ENCODE results near the gene PRR14L. TPM values are rescaled to one million over a fixed set of nuclear protein-coding genes. Genes with fewer than 3 reads are reported as not detected.
A peak's percentile ranks its signal among the peaks of the same experiment; 100 is the strongest.
"Not testable (repeated sequence)": the region's sequence is repeated elsewhere in the genome, so short reads cannot be mapped to it uniquely, and the experiment has no call there.

Gene PRR14L
- polyA plus RNA-seq (2013, experiment 1 of 2): 20.1 TPM
- polyA plus RNA-seq (2013, experiment 2 of 2): 21.0 TPM

GRCh38 chr22:31749636-31750364, at the start of gene PRR14L:
PRR14L (minus strand) TSS chr22:31750132; CDS start chr22:31738860, 11,272 bp downstream.
- Histone ChIP-seq H3K4me1 (ENCODE audit: insufficient read depth, low read length) (peaks cover 28% of the 10 kb centered on the region), H3K36me3 (ENCODE audit: insufficient read depth, low read length) (peaks cover 7% of the 10 kb centered on the region), H3K9me3 (ENCODE audit: insufficient read depth, low read depth, low read length) (no peaks in the 10 kb centered on the region), H3K4me3 (ENCODE audit: low read length) (peak within 1 kb of the TSS; percentile 90), H3K27me3 (ENCODE audit: insufficient read depth, low read length) (no peaks in the 10 kb centered on the region), H3K27ac (ENCODE audit: low read depth, low read length) (peak within 1 kb of the TSS; percentile 98), H3K9ac (ENCODE audit: low read depth, low read length) (peak within 1 kb of the TSS; percentile 97)
- WGBS: under 1% methylated on average over 62 of the region's 62 CpGs

DNA sequence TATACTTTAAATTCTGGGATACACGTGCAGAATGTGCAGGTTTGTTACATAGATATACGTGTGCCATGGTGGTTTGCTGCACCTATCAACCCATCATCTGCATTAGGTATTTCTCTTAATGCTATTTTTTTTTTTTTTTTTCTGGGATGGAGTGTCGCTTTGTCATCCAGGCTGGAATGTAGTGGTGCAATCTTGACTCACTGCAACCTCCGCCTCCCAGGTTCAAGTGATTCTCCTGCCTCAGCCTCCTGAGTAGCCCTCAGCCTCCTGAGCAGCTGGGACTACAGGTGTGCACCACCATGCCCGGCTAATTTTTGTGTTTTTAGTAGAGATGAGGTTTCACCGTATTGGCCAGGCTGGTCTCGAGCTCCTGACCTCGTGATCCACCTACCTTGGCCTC, 49.4 kb upstream of the PRR14L start:
- H3K9me3 ChIP-seq (ENCODE audit: insufficient read depth, low read depth, low read length); H3K4me3 ChIP-seq (ENCODE audit: low read length); H3K9ac ChIP-seq (ENCODE audit: low read depth, low read length); H3K4me1 ChIP-seq (ENCODE audit: insufficient read depth, low read length); H3K27me3 ChIP-seq (ENCODE audit: insufficient read depth, low read length); H3K27ac ChIP-seq (ENCODE audit: low read depth, low read length): not testable (repeated sequence)
- WGBS: 97% methylated on average over 6 of the region's 8 CpGs
- peaks cover 66% of the 10 kb centered on the region for H3K36me3 ChIP-seq (ENCODE audit: insufficient read depth, low read length)

DNA sequence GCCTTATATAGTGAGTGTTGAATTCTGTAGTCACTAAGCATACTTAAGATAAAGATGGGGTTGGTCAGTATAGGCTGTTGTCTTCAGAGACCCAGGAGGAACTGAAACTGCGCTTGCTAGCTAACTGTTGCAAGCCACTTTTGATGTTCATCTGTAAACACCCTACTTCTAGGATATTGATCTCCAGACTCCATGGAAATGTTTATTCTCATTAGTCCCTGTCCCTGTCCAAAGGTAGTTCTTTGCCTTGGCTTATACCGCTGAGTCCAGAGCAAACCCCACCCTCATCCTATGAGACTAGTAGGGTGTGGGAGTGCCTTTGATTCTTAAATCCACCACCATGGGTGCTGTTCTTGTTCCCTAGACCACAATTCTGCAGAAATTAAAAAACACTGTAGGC, 40.3 kb upstream of the PRR14L start:
- Histone ChIP-seq H3K4me3 (ENCODE audit: low read length) (no peak overlapping the region), H3K9ac (ENCODE audit: low read depth, low read length) (no peak overlapping the region), H3K4me1 (ENCODE audit: insufficient read depth, low read length) (no peaks in the 10 kb centered on the region), H3K9me3 (ENCODE audit: insufficient read depth, low read depth, low read length) (no peaks in the 10 kb centered on the region), H3K27me3 (ENCODE audit: insufficient read depth, low read length) (no peaks in the 10 kb centered on the region), H3K36me3 (ENCODE audit: insufficient read depth, low read length) (peaks cover 43% of the 10 kb centered on the region), H3K27ac (ENCODE audit: low read depth, low read length) (no peak overlapping the region)
- 100% methylated on average over 1 of the region's 2 CpGs for WGBS

- no peak overlapping the region for H3K9ac ChIP-seq (ENCODE audit: low read depth, low read length)
- H3K4me1 ChIP-seq (ENCODE audit: insufficient read depth, low read length): no peaks in the 10 kb centered on the region
- H3K27me3 ChIP-seq (ENCODE audit: insufficient read depth, low read length): no peaks in the 10 kb centered on the region
- 96% methylated on average over 3 of the region's 3 CpGs for WGBS
- no peak overlapping the region for H3K27ac ChIP-seq (ENCODE audit: low read depth, low read length)
- H3K36me3 ChIP-seq (ENCODE audit: insufficient read depth, low read length): peaks cover 46% of the 10 kb centered on the region
- H3K9me3 ChIP-seq (ENCODE audit: insufficient read depth, low read depth, low read length): no peaks in the 10 kb centered on the region
- no peak overlapping the region for H3K4me3 ChIP-seq (ENCODE audit: low read length)
Measured at GRCh38 chr22:31789803-31790202, 39.9 kb upstream of the PRR14L start.

DNA sequence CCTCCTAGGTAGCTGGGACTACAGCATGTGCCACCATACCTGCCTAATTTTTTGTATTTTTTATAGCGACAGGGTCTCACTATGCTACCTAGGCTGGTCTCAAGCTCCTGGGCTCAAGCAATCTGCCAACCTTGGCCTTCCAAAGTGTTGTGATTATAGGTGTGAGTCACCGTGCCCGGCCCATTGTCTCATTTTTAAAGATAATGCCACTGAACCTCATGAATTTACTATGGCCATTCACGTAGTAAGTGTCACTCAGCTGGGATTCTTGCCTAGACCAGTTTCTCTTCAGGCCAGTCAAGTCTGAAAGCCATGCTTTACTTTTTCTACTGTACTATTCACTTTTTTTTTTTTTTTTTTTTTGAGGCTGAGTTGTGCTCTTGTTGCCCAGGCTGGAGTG, 26.3 kb upstream of the PRR14L start:
- H3K4me3 ChIP-seq (ENCODE audit: low read length): no peak overlapping the region
- peaks cover 44% of the 10 kb centered on the region for H3K36me3 ChIP-seq (ENCODE audit: insufficient read depth, low read length)
- no peaks in the 10 kb centered on the region for H3K9me3 ChIP-seq (ENCODE audit: insufficient read depth, low read depth, low read length)
- H3K4me1 ChIP-seq (ENCODE audit: insufficient read depth, low read length): no peaks in the 10 kb centered on the region
- H3K9ac ChIP-seq (ENCODE audit: low read depth, low read length): no peak overlapping the region
- no peak overlapping the region for H3K27ac ChIP-seq (ENCODE audit: low read depth, low read length)
- 95% methylated on average over 4 of the region's 4 CpGs for WGBS
- H3K27me3 ChIP-seq (ENCODE audit: insufficient read depth, low read length): no peaks in the 10 kb centered on the region

DNA sequence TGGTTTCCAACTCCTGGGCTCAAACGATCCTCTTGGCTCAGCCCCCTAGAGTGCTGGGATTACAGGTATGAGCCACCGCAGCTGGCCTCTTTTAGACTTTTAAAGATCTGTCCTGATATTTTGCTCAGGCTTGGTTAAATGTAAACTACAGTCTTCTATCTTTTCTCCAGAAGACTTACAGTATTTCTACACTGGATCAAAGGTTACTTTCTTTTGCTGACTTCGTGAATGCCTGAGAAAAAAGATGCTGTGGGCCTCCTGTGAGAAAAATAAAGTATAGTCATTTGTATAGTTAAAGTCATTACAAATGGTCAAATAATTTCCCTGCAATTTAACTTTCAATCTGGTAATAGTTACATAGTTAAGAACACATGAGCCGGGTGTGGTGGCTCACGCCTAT, 23.5 kb upstream of the PRR14L start:
- H3K36me3 ChIP-seq (ENCODE audit: insufficient read depth, low read length): peaks cover 42% of the 10 kb centered on the region
- 99% methylated on average over 4 of the region's 5 CpGs for WGBS
- H3K9me3 ChIP-seq (ENCODE audit: insufficient read depth, low read depth, low read length): no peaks in the 10 kb centered on the region
- H3K27me3 ChIP-seq (ENCODE audit: insufficient read depth, low read length): no peaks in the 10 kb centered on the region
- H3K4me1 ChIP-seq (ENCODE audit: insufficient read depth, low read length): no peaks in the 10 kb centered on the region
- no peak overlapping the region for H3K9ac ChIP-seq (ENCODE audit: low read depth, low read length)
- no peak overlapping the region for H3K4me3 ChIP-seq (ENCODE audit: low read length)
- no peak overlapping the region for H3K27ac ChIP-seq (ENCODE audit: low read depth, low read length)

- WGBS: 90% methylated on average over 4 of the region's 4 CpGs
- Histone ChIP-seq H3K27ac (ENCODE audit: low read depth, low read length) (no peak overlapping the region), H3K4me3 (ENCODE audit: low read length) (no peak overlapping the region), H3K9ac (ENCODE audit: low read depth, low read length) (no peak overlapping the region), H3K27me3 (ENCODE audit: insufficient read depth, low read length) (no peaks in the 10 kb centered on the region), H3K9me3 (ENCODE audit: insufficient read depth, low read depth, low read length) (no peaks in the 10 kb centered on the region), H3K36me3 (ENCODE audit: insufficient read depth, low read length) (peaks cover 68% of the 10 kb centered on the region), H3K4me1 (ENCODE audit: insufficient read depth, low read length) (no peaks in the 10 kb centered on the region)
Measured at GRCh38 chr22:31768422-31769059, 18.6 kb upstream of the PRR14L start.

DNA sequence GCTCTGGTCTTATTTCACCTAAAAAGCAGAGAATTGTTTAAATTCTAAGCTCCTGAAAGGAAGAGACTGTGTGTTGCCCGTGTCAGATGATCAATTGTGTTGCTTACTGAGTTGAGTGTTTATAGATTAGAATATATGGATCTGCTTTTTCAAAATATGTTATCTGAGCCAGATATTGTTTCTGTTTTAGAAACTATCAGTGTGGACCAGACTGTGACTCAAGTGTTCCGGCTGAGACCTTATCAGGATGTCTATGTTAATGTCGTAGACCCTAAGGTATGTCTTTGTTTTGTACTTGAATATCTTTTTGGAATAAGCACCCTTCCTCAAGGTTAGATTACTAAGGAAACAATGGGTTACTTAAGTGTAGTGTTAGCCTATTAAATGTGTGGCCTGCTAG, 14.9 kb upstream of the PRR14L start:
- 87% methylated on average over 3 of the region's 3 CpGs for WGBS
- Histone ChIP-seq H3K4me3 (ENCODE audit: low read length) (no peak overlapping the region), H3K4me1 (ENCODE audit: insufficient read depth, low read length) (no peaks in the 10 kb centered on the region), H3K36me3 (ENCODE audit: insufficient read depth, low read length) (peaks cover 64% of the 10 kb centered on the region), H3K27ac (ENCODE audit: low read depth, low read length) (no peak overlapping the region), H3K9me3 (ENCODE audit: insufficient read depth, low read depth, low read length) (no peaks in the 10 kb centered on the region), H3K27me3 (ENCODE audit: insufficient read depth, low read length) (no peaks in the 10 kb centered on the region), H3K9ac (ENCODE audit: low read depth, low read length) (no peak overlapping the region)

DNA sequence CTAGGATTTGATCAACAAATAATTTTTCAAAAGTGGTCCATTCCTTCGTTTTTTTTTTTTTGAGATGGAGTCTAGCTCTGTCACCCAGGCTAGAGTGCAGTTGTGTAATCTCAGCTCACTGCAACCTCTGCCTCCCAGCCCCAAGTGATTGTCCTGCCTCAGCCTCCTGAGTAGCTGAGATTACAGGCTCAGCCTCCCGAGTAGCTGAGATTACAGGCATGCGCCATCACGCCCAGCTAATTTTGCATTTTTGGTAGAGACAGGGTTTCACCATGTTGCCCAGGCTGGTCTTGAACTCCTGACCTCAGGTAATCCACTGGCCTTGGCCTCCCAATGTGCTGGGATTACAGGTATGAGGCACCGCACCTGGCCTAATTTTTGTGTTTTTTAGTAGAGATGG, 8.9 kb upstream of the PRR14L start:
- H3K27me3 ChIP-seq (ENCODE audit: insufficient read depth, low read length); H3K9ac ChIP-seq (ENCODE audit: low read depth, low read length); H3K9me3 ChIP-seq (ENCODE audit: insufficient read depth, low read depth, low read length); H3K4me1 ChIP-seq (ENCODE audit: insufficient read depth, low read length); H3K4me3 ChIP-seq (ENCODE audit: low read length); H3K27ac ChIP-seq (ENCODE audit: low read depth, low read length): not testable (repeated sequence)
- WGBS: 95% methylated on average over 5 of the region's 5 CpGs
- H3K36me3 ChIP-seq (ENCODE audit: insufficient read depth, low read length): peaks cover 27% of the 10 kb centered on the region

DNA sequence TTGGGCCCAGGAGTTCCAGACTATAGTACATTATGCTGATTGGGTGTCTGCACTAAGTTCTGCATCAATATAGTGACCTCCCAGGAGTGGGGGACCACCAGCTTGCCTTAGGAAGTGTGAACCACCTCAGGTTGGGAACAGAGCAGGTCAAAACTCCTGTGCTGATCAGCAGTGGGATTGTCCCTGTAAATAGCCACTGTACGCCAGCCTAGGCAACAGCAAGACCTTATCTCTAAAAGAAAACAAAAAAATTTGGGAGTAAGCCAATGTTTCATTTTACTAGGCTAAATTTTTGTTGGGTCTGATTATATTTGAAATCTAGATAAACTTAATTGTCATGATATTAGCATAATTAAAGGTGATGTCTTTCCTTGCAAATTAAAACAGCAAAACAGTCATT, 7.3 kb upstream of the PRR14L start:
- WGBS: 100% methylated on average over 1 of the region's 1 CpG
- Histone ChIP-seq H3K36me3 (ENCODE audit: insufficient read depth, low read length) (peaks cover 22% of the 10 kb centered on the region), H3K27ac (ENCODE audit: low read depth, low read length) (no peak overlapping the region)

GRCh38 chr22:31754813-31755212, 4.9 kb upstream of the PRR14L start:
- H3K4me3 ChIP-seq (ENCODE audit: low read length): peak overlapping the region; percentile 74
- peaks cover 11% of the 10 kb centered on the region; the same call in 1 of the 2 replicates for H3K36me3 ChIP-seq (ENCODE audit: insufficient read depth, low read length)
- no peaks in the 10 kb centered on the region for H3K9me3 ChIP-seq (ENCODE audit: insufficient read depth, low read depth, low read length)
- peaks cover 12% of the 10 kb centered on the region for H3K4me1 ChIP-seq (ENCODE audit: insufficient read depth, low read length)
- peak overlapping the region; percentile 73 for H3K9ac ChIP-seq (ENCODE audit: low read depth, low read length)
- H3K27ac ChIP-seq (ENCODE audit: low read depth, low read length): no peak overlapping the region
- 73% methylated on average over 6 of the region's 6 CpGs for WGBS
- no peaks in the 10 kb centered on the region for H3K27me3 ChIP-seq (ENCODE audit: insufficient read depth, low read length)

More for the DNA sequence above, 7.3 kb upstream of the PRR14L start:
- no peak overlapping the region for H3K4me3 ChIP-seq (ENCODE audit: low read length)
- no peak overlapping the region for H3K9ac ChIP-seq (ENCODE audit: low read depth, low read length)
- no peaks in the 10 kb centered on the region for H3K9me3 ChIP-seq (ENCODE audit: insufficient read depth, low read depth, low read length)
- H3K4me1 ChIP-seq (ENCODE audit: insufficient read depth, low read length): peaks cover 6% of the 10 kb centered on the region; the same call in 1 of the 2 replicates
- no peaks in the 10 kb centered on the region for H3K27me3 ChIP-seq (ENCODE audit: insufficient read depth, low read length)
